Measurements from ENCODE around the gene YWHAG. TPM values are rescaled to one million over a fixed set of nuclear protein-coding genes. Genes with fewer than 3 reads are reported as not detected.

The YWHAG gene
- total and polyA plus RNA-seq, 9 of the 15 experiments (the other 6 are each of a cell fraction or from before 2014, with no cell fraction given): 30.4 to 246 (median 94.5) TPM

DNA sequence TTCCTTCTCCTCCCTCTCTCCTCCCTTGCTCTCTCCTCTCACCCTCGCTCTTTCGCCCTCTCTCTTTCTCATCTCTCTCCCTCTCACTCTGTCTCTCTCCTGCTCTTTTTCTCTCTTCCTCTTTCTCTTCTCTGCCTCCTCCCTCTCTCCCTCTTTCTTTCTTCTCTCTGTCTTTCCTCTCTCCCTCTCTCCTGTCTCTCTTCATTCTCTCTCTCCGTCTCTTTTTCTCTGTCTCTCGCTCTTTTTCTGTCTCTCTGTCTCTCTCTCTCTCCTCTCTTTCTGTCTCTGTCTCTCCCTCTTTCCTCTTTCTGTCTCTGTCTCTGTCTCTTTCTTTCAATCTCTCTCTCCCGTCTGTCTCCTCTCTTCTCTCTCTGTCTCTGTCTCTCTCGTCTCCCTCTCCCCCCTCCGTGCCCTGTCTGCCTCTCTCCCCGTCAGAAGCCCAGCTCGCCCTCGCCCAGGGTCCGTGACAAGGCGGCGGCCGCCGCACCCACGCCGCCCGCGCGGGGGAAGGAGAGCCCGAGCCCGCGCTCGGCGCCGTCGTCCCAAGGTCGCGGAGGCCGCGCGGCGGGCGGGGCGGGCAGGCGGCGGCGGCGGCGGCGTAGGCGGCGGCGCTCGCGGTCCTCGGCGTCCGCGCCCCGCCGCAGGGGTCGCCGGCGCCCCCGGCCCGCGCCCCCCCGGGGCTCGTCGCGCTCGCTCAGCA, 77.6 kb downstream of the YWHAG start (continued):
- TF ChIP-seq, protein P1, sequence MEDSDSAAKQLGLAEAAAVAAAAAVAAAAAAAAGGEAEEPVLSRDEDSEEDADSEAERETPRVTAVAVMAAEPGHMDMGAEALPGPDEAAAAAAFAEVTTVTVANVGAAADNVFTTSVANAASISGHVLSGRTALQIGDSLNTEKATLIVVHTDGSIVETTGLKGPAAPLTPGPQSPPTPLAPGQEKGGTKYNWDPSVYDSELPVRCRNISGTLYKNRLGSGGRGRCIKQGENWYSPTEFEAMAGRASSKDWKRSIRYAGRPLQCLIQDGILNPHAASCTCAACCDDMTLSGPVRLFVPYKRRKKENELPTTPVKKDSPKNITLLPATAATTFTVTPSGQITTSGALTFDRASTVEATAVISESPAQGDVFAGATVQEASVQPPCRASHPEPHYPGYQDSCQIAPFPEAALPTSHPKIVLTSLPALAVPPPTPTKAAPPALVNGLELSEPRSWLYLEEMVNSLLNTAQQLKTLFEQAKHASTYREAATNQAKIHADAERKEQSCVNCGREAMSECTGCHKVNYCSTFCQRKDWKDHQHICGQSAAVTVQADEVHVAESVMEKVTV (CRISPR knock-in tag; IDR thresholded peaks at IDR 0.05): no peak
- TF ChIP-seq BDP1 (IDR thresholded peaks at IDR 0.05; ENCODE audit: insufficient read depth, insufficient read length): no peak
- TF ChIP-seq KLF16 (IDR thresholded peaks at IDR 0.05): no peak
- TF ChIP-seq FOXJ2 (tag; IDR thresholded peaks at IDR 0.05): no peak
- no peak for TF ChIP-seq ZNF583 (CRISPR knock-in tag; IDR thresholded peaks at IDR 0.05)
- TF ChIP-seq, protein P2, sequence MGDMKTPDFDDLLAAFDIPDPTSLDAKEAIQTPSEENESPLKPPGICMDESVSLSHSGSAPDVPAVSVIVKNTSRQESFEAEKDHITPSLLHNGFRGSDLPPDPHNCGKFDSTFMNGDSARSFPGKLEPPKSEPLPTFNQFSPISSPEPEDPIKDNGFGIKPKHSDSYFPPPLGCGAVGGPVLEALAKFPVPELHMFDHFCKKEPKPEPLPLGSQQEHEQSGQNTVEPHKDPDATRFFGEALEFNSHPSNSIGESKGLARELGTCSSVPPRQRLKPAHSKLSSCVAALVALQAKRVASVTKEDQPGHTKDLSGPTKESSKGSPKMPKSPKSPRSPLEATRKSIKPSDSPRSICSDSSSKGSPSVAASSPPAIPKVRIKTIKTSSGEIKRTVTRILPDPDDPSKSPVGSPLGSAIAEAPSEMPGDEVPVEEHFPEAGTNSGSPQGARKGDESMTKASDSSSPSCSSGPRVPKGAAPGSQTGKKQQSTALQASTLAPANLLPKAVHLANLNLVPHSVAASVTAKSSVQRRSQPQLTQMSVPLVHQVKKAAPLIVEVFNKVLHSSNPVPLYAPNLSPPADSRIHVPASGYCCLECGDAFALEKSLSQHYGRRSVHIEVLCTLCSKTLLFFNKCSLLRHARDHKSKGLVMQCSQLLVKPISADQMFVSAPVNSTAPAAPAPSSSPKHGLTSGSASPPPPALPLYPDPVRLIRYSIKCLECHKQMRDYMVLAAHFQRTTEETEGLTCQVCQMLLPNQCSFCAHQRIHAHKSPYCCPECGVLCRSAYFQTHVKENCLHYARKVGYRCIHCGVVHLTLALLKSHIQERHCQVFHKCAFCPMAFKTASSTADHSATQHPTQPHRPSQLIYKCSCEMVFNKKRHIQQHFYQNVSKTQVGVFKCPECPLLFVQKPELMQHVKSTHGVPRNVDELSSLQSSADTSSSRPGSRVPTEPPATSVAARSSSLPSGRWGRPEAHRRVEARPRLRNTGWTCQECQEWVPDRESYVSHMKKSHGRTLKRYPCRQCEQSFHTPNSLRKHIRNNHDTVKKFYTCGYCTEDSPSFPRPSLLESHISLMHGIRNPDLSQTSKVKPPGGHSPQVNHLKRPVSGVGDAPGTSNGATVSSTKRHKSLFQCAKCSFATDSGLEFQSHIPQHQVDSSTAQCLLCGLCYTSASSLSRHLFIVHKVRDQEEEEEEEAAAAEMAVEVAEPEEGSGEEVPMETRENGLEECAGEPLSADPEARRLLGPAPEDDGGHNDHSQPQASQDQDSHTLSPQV (IDR thresholded peaks at IDR 0.05): no peak
- no peak for TF ChIP-seq XRCC4 (IDR thresholded peaks at IDR 0.05; ENCODE audit: extremely low read depth, insufficient read depth, insufficient read length)
- TF ChIP-seq PHF20 (IDR thresholded peaks at IDR 0.05; ENCODE audit: partially characterized antibody): no peak
- TF ChIP-seq, protein P3, sequence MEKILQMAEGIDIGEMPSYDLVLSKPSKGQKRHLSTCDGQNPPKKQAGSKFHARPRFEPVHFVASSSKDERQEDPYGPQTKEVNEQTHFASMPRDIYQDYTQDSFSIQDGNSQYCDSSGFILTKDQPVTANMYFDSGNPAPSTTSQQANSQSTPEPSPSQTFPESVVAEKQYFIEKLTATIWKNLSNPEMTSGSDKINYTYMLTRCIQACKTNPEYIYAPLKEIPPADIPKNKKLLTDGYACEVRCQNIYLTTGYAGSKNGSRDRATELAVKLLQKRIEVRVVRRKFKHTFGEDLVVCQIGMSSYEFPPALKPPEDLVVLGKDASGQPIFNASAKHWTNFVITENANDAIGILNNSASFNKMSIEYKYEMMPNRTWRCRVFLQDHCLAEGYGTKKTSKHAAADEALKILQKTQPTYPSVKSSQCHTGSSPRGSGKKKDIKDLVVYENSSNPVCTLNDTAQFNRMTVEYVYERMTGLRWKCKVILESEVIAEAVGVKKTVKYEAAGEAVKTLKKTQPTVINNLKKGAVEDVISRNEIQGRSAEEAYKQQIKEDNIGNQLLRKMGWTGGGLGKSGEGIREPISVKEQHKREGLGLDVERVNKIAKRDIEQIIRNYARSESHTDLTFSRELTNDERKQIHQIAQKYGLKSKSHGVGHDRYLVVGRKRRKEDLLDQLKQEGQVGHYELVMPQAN (IDR thresholded peaks at IDR 0.05; ENCODE audit: borderline replicate concordance): peak; percentile 73; the same call in 1 of the 2 replicates
- TF ChIP-seq TEAD2 (tag; IDR thresholded peaks at IDR 0.05): no peak
- TF ChIP-seq MECOM (CRISPR knock-in tag; IDR thresholded peaks at IDR 0.05): no peak
- TF ChIP-seq ZNF217 (CRISPR knock-in tag; IDR thresholded peaks at IDR 0.05): no peak
- TF ChIP-seq RBM34 (IDR thresholded peaks at IDR 0.05; ENCODE audit: borderline replicate concordance, insufficient read depth, low read length): no peak
- TF ChIP-seq TAF15 (IDR thresholded peaks at IDR 0.05; ENCODE audit: low read depth, low read length): no peak
- TF ChIP-seq ZNF707 (CRISPR knock-in tag; conservative IDR thresholded peaks at IDR 0.05): no peak
- TF ChIP-seq NFYB (IDR thresholded peaks at IDR 0.05; ENCODE audit: extremely low read depth, insufficient read length): no peak
- TF ChIP-seq, protein P4, sequence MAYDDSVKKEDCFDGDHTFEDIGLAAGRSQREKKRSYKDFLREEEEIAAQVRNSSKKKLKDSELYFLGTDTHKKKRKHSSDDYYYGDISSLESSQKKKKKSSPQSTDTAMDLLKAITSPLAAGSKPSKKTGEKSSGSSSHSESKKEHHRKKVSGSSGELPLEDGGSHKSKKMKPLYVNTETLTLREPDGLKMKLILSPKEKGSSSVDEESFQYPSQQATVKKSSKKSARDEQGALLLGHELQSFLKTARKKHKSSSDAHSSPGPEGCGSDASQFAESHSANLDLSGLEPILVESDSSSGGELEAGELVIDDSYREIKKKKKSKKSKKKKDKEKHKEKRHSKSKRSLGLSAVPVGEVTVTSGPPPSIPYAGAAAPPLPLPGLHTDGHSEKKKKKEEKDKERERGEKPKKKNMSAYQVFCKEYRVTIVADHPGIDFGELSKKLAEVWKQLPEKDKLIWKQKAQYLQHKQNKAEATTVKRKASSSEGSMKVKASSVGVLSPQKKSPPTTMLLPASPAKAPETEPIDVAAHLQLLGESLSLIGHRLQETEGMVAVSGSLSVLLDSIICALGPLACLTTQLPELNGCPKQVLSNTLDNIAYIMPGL (CRISPR knock-in tag; IDR thresholded peaks at IDR 0.05): no peak
- TF ChIP-seq ZNF551 (CRISPR knock-in tag; IDR thresholded peaks at IDR 0.05): no peak
